Measurements from ENCODE around the gene DOCK1.

Gene DOCK1

DNA sequence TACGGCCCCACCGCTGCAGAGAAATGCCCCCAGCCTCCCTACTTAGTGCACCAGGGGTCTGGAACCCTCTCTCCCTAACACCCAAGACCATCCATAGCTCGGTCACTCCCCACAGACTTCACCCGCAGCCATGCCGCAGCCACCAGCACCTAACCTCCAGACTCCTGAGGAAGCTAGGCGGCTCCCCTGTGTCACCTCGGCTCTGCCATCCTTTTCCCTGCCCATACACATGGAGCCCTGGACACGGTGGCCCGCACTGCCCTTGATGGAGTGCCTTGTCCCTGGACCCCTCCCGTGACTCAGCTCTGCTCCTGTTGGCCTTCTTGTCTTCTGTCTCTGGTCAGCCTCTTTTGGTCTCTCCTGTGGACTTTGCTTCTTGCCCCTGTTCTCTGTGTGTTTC is 183.7 kb downstream of the DOCK1 start:
- Mint-ChIP-seq H3K9me3 (no peaks in the 10 kb centered on the region), H3K4me3 (no peak overlapping the region), H3K36me3 (no peaks in the 10 kb centered on the region), H3K4me1 (no peaks in the 10 kb centered on the region), H3K27me3 (no peaks in the 10 kb centered on the region), H3K27ac (no peak overlapping the region)
- no peak for DNase-seq
- CTCF ChIA-PET = no interaction called here

DNA sequence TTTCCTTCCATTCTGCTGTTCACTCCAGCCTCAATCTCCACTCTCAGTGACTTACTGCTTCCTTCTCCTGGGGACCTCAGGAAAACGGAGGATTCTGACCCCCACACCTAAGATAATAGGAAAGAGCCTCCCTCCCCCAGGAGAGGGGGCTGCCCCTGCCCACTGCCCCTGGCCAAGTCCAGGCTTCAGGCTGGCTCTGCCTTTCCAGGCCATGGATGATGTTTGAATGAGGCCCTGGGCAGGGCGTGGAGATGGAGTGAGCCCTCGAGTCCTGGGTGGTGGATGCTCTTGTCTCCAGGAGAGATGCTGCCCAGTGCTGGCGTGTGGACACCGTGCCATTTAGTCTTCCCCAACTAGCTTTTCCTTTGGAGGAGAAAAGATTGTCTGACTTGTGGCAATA is 184.2 kb downstream of the DOCK1 start:
- Mint-ChIP-seq H3K4me3 (no peak overlapping the region), H3K9me3 (peaks cover 2% of the 10 kb centered on the region), H3K27me3 (no peaks in the 10 kb centered on the region), H3K4me1 (no peaks in the 10 kb centered on the region), H3K36me3 (no peaks in the 10 kb centered on the region), H3K27ac (no peak overlapping the region)
- CTCF ChIA-PET = no interaction called here
- no peak for DNase-seq

DNA sequence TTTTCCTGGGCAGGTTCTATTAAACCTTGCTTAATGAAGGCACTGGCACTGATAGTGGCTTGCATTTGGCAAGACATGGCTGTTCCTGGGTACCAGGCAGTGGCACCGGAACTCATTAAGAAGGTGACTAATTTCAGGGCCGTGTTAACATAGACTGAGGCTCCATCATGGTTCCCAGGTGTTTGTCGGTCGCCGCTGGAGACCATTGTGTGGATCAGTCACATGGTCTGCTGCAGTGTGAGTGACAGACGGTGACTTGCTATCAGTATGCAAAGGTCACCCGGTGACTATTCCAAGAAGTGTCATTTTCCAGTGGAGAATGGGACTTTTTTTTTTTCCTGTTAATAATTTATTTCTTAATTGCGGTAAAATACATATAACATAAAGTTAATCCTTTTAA is 184.9 kb downstream of the DOCK1 start:
- H3K4me3 Mint-ChIP-seq = no peak overlapping the region
- H3K9me3 Mint-ChIP-seq = peaks cover 4% of the 10 kb centered on the region
- CTCF ChIA-PET = no interaction called here
- no peak for DNase-seq
- no peaks in the 10 kb centered on the region for H3K27me3 Mint-ChIP-seq
- H3K27ac Mint-ChIP-seq = no peak overlapping the region
- no peaks in the 10 kb centered on the region for H3K36me3 Mint-ChIP-seq
- no peaks in the 10 kb centered on the region for H3K4me1 Mint-ChIP-seq

DNA sequence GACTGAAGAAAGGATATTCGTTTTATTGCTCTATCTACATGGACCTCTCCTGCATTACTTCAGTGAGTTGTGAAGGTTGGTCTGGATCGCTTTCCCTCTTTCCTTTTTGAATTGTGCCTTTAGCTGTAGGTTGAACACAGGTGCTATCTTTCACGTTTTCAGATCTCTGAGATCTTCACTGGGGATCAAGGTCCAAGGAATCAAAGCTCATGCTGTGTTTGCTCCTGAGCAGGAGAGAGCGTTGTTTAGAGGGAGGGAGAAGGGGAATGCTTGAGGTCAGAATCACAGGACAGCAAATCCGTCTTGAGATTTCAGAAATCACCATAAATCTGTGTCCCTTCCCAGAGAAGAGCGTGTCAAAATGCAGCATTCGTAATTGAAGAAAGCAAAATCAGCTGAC is 186.1 kb downstream of the DOCK1 start:
- Mint-ChIP-seq H3K27me3 (no peaks in the 10 kb centered on the region), H3K27ac (no peak overlapping the region), H3K36me3 (no peaks in the 10 kb centered on the region), H3K4me3 (no peak overlapping the region), H3K4me1 (no peaks in the 10 kb centered on the region), H3K9me3 (peaks cover 4% of the 10 kb centered on the region)
- DNase-seq = no peak
- CTCF ChIA-PET = no interaction called here

DNA sequence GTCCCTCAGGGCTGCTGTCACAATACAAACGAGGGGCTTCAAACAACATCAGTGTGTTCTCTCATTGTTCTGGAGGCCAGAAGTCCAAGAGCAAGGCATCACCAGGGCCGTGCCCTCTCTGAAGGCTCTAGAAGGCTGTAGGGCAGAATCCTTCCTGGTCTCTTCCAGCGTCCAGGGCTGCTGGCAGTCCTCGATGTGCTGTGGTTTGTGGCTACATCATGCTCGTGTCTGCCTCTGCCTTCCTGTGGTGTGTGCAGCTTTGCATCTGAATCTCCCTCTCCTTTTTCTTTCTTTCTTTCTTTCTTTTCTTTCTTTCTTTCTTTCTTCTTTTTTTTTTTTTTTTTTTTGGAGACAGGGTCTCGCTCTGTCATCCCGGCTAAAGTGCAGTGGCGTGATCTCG is 187.7 kb downstream of the DOCK1 start:
- no peak overlapping the region for H3K27ac Mint-ChIP-seq
- CTCF ChIA-PET = no interaction called here
- DNase-seq = no peak
- H3K36me3 Mint-ChIP-seq = no peaks in the 10 kb centered on the region
- H3K4me1 Mint-ChIP-seq = no peaks in the 10 kb centered on the region
- peaks cover 4% of the 10 kb centered on the region for H3K9me3 Mint-ChIP-seq
- H3K27me3 Mint-ChIP-seq = no peaks in the 10 kb centered on the region
- no peak overlapping the region for H3K4me3 Mint-ChIP-seq

DNA sequence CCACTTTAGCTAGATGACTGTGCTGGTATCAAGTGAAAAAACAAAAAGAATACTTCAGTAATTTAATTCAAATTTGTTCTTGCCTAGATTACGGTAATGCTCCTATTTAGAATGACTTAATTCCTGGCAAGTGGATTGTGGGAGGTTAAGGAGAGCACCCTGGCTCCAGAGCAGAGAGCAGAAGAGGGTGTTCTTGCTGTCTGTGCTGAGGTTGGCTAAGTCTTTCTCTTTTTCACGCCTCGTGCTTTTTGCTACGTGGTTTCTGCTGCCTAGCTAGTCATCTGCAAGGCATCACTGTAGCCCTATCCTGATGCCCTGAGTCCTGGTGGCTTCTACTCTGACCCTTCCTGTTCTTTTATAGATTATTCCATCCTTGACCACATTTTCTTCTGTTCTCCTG is 189.8 kb downstream of the DOCK1 start:
- Mint-ChIP-seq H3K4me3 (no peak overlapping the region), H3K9me3 (peaks cover 10% of the 10 kb centered on the region), H3K27ac (no peak overlapping the region), H3K36me3 (no peaks in the 10 kb centered on the region), H3K4me1 (no peaks in the 10 kb centered on the region), H3K27me3 (no peaks in the 10 kb centered on the region)
- CTCF ChIA-PET = no interaction called here
- DNase-seq = no peak

DNA sequence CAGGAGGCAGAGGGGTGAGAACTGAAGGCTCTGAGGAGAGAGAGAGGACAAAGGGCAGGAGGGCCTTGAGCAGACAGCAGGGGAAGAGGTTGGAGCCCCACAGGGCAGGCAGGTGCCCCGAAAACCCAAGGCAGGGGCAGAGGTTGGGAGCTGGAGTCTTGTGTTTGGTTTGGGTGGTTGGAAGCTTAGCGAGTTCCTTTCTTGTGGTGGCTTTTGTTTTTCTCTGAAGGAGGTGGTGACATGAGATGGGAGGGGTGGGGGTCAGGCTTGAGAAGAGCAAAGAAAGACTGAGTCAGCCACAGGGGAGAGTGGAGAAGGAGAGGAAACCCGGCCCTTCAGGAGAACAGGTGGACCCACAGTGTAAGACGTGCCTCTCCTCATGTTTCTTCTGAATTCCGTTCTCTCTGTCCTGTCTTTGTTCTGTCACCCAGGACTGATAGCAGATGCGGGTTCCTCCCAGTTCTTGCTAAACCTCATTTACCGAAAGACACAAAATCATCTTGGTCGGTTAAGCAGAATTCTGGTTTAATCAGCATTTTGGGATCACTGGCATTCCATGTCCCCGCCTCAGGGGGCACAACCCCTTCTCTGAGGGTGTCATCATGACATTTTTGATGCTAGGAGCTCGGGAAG is 195.9 kb downstream of the DOCK1 start:
- Mint-ChIP-seq H3K4me3 (no peak overlapping the region), H3K27me3 (no peaks in the 10 kb centered on the region), H3K27ac (no peak overlapping the region), H3K9me3 (peaks cover 6% of the 10 kb centered on the region), H3K36me3 (no peaks in the 10 kb centered on the region), H3K4me1 (no peaks in the 10 kb centered on the region)
- CTCF ChIA-PET = no interaction called here
- DNase-seq = no peak

DNA sequence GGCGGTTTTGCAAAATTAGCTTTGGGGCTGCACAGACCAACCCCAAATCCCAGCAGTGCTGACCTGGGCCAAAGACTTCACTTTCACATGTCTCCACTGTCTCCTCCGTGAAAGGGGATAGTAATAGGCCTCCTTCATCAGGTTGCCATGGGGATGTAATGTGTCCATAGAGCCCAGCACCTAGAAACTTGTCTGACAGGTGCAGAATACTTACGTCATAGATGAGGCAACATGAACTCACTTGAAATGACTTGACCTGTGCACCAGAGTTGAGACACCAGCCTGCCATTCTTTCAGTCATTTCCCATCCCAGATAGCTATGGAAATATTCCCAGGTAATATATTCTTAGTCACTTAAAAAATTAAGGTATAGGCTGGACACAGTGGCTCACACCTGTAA is 196.9 kb downstream of the DOCK1 start:
- H3K9me3 Mint-ChIP-seq = peaks cover 8% of the 10 kb centered on the region
- H3K27ac Mint-ChIP-seq = no peak overlapping the region
- no peaks in the 10 kb centered on the region for H3K4me1 Mint-ChIP-seq
- no peaks in the 10 kb centered on the region for H3K36me3 Mint-ChIP-seq
- CTCF ChIA-PET = no interaction called here
- H3K27me3 Mint-ChIP-seq = no peaks in the 10 kb centered on the region
- H3K4me3 Mint-ChIP-seq = no peak overlapping the region
- DNase-seq = no peak

DNA sequence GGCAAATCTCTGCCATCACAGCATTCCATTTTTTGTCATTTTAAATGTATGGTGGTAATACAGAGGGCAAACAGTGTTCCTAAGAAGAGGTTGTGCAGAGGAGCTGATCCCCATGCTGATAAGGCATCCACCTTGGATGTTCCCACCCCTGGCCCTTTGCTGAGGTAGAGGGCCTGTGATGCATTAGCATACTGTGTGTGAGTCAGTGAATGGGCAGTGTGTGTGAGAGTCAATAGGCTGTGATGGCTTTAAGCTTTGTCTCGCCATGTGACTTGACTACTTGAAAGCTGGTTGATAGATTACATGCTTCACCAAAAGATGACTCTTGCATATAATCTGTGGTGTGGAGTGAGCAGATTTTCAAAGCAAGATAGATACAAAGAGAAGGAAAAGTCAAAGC is 209.9 kb downstream of the DOCK1 start:
- H3K9me3 Mint-ChIP-seq = no peaks in the 10 kb centered on the region
- DNase-seq = no peak
- no peak overlapping the region for H3K27ac Mint-ChIP-seq
- H3K27me3 Mint-ChIP-seq = no peaks in the 10 kb centered on the region
- no peaks in the 10 kb centered on the region for H3K4me1 Mint-ChIP-seq
- no peak overlapping the region for H3K4me3 Mint-ChIP-seq
- no peaks in the 10 kb centered on the region for H3K36me3 Mint-ChIP-seq
- CTCF ChIA-PET = no interaction called here

DNA sequence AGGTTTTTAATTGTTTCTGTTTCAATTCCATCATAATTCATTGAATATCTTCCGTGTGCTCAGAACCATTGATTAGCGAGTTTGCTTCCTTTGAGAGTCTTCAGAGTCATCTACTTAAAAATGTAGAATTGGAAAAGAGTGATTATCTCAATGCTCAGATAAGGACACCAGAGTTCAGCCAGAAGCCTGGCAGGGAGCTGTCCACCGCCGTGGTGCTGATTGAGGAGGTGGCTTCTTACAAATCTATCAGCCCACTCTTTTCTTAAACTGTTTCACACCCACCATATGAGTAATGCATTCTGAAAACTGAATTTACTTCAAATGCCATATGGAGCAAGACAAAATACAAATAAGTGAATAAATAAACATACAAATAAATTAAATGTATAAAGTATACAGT is 211.9 kb downstream of the DOCK1 start:
- Mint-ChIP-seq H3K27me3 (no peaks in the 10 kb centered on the region), H3K4me3 (no peak overlapping the region)
- peak; percentile 60 for DNase-seq

DNA sequence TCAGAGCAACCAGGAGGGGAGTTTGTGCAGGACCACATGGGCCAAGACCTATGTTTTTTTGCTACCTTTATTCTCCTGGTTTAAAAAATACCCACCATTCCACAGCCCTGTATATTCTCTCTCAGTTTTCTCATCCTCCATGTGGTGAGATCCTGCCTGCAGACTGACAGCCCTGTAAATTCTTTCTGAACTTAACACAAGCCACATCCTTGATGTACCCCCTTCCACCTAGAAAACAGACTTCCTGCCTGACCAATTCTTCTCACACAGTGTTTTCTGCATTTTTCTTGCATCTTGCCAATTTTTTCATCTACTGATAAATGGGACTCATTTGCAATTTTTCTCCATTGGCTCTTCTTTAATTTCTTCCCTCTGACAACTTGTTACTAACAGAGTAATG is 212.8 kb downstream of the DOCK1 start:
- CTCF ChIA-PET = no interaction called here
- H3K4me1 Mint-ChIP-seq = no peaks in the 10 kb centered on the region

More for the DNA sequence above, 211.9 kb downstream of the DOCK1 start:
- H3K9me3 Mint-ChIP-seq = no peaks in the 10 kb centered on the region
- H3K36me3 Mint-ChIP-seq = no peaks in the 10 kb centered on the region
- no peaks in the 10 kb centered on the region for H3K4me1 Mint-ChIP-seq
- H3K27ac Mint-ChIP-seq = no peak overlapping the region
- CTCF ChIA-PET = no interaction called here

DNA sequence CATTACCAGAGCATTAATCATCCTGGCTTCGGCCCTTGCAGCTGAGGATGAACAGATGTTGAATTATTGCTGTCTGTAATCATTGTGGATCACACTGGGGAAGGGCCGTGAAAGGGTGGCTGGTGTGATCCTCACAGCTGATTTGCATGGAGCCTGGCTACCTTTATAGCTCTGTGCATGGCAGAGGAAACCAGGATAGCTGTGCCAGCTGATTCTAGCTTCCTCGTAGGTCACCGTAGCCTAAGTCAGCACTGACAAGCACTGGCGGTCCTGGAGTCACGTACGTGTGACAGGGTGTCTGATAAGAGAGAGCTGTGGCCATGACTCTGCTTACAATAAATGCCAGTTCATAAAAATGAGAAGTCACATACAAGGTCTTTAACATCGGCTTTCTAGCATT is 214.7 kb downstream of the DOCK1 start:
- Mint-ChIP-seq H3K9me3 (no peaks in the 10 kb centered on the region), H3K27me3 (no peaks in the 10 kb centered on the region), H3K4me3 (no peak overlapping the region), H3K27ac (no peak overlapping the region), H3K36me3 (no peaks in the 10 kb centered on the region), H3K4me1 (no peaks in the 10 kb centered on the region)
- DNase-seq = no peak
- CTCF ChIA-PET = no interaction called here

More for the DNA sequence above, 212.8 kb downstream of the DOCK1 start:
- no peaks in the 10 kb centered on the region for H3K36me3 Mint-ChIP-seq
- H3K4me3 Mint-ChIP-seq = no peak overlapping the region
- DNase-seq = no peak
- H3K27me3 Mint-ChIP-seq = no peaks in the 10 kb centered on the region
- no peak overlapping the region for H3K27ac Mint-ChIP-seq
- H3K9me3 Mint-ChIP-seq = no peaks in the 10 kb centered on the region

DNA sequence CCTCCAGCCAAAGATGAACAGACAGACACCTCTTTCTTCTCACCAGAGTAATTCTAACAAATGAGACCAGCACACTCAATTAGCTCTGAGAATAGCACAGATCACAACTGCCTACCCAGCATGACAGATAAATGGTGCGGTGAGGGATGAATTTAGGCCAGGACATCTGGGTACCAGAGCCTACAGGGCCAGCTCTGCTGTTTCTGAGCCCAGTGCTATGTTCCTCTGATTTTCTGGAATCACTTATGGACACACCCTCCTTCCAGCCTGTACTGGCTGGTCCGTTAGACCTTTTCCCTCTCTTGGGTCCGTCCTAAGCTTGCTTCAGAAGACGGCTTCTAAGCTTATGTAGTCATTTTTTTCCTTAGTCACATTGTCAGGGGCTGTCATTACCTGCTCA is 217.6 kb downstream of the DOCK1 start:
- no peaks in the 10 kb centered on the region for H3K36me3 Mint-ChIP-seq
- H3K9me3 Mint-ChIP-seq = no peaks in the 10 kb centered on the region
- CTCF ChIA-PET = no interaction called here
- H3K27me3 Mint-ChIP-seq = no peaks in the 10 kb centered on the region
- H3K4me1 Mint-ChIP-seq = no peaks in the 10 kb centered on the region
- H3K27ac Mint-ChIP-seq = no peak overlapping the region
- DNase-seq = no peak
- H3K4me3 Mint-ChIP-seq = no peak overlapping the region

DNA sequence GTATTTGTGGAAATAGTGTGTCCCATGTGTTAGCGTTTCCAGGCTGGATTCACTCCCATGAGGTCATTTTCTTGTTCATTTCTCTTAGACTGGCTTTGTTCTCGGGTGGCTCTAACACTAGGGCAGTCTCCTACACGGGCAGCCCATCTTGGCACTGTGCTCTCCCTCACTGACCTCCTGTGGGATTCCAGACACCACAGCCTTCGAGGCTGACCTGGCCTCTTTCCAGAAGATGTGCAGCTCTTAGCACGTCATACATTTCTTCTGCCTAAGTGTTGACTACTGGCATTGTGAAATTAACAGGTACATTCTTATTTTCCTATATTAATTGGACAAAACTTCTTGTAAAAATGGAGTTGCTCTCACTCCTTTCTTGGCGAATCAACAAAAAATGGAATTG is 218.4 kb downstream of the DOCK1 start:
- CTCF ChIA-PET = no interaction called here
- Mint-ChIP-seq H3K9me3 (no peaks in the 10 kb centered on the region), H3K27ac (no peak overlapping the region), H3K27me3 (no peaks in the 10 kb centered on the region), H3K4me1 (no peaks in the 10 kb centered on the region), H3K4me3 (no peak overlapping the region), H3K36me3 (no peaks in the 10 kb centered on the region)
- no peak for DNase-seq

DNA sequence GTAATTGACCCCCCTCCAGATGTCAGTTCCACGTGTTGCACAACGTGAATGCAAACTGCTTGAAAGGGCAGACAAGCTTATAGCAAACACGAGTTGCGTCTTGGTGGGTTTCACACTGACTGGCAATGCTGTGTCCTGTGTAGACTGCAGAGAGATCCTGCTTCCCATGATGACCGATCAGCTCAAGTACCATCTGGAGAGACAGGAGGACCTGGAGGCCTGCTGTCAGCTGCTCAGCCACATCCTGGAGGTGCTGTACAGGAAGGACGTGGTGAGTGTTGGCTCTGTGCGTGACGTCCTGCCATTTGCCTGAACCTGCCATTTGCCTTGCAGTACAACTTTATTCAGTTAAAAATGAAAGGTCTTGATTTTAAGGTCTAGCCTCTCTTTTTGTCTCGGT is 220.1 kb downstream of the DOCK1 start:
- no peak overlapping the region for H3K4me3 Mint-ChIP-seq
- CTCF ChIA-PET = no interaction called here
- no peak overlapping the region for H3K27ac Mint-ChIP-seq
- H3K27me3 Mint-ChIP-seq = no peaks in the 10 kb centered on the region
- no peaks in the 10 kb centered on the region for H3K4me1 Mint-ChIP-seq
- H3K36me3 Mint-ChIP-seq = no peaks in the 10 kb centered on the region
- peaks cover 1% of the 10 kb centered on the region for H3K9me3 Mint-ChIP-seq
- DNase-seq = no peak

DNA sequence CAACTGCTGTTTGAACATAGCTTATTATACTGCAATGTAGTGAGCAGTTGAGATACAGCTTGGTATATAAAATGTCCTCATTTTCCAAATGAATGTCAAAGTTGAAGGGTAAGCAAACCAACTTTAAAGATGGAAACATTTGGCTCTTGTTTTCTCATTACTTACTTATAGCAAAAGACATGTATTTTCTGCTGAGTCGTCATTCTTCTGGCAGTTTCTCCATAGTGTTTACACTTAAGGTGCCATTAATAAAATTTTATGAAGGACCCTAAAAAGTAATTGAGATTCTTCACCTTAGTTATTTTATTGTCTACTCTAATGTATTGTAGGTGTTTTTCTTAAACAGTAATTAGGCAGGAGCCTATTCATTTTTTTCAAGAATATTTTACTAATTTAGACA is 222.6 kb downstream of the DOCK1 start:
- Mint-ChIP-seq H3K4me3 (no peak overlapping the region), H3K27ac (no peak overlapping the region), H3K4me1 (no peaks in the 10 kb centered on the region), H3K27me3 (no peaks in the 10 kb centered on the region), H3K9me3 (peaks cover 1% of the 10 kb centered on the region), H3K36me3 (no peaks in the 10 kb centered on the region)
- CTCF ChIA-PET = no interaction called here
- DNase-seq = no peak
